NCI-H2196 (cell line): ENCODE data around the gene MFF.
A peak's percentile ranks its signal among the peaks of the same experiment; 100 is the strongest.

Source experiments
- DNase-seq: peaks from one replicate; lab custom pipeline; 2025; ENCODE audit not compliant: unreplicated experiment; lab: John Stamatoyannopoulos, UW

Gene MFF

DNA sequence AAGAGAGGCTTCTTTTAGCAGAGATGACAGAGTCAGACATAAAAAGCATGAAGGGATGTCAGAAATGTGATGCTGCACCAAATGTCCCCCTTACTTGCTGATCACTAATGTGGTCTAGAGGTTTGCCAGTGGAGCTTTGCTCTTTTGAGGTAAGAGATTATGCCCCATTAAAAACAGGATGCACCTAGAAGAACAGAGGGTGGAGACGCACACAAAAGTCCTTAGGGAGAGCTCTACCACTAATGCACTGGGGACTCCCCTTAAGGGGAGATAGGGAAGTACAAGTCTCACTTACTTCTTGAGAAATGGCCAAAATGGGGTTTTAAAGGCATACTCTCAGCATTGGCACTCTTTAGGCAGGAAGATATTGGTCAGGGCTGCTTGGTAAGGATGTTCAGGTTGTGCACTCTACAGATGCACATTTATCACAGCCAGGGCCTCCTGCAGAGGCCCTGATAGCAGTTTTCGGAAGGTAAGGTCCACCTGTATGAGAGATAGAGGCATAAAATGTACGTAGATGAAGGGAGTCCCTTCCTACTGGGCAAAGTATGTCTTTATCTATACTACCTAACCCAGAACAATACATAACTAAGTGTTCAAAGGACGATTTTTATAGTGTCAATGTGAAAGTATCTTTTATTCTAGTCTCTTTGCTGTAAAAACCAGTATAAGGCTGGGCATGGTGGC, 79.7 kb downstream of the MFF start:
- DNase-seq, result no peak

DNA sequence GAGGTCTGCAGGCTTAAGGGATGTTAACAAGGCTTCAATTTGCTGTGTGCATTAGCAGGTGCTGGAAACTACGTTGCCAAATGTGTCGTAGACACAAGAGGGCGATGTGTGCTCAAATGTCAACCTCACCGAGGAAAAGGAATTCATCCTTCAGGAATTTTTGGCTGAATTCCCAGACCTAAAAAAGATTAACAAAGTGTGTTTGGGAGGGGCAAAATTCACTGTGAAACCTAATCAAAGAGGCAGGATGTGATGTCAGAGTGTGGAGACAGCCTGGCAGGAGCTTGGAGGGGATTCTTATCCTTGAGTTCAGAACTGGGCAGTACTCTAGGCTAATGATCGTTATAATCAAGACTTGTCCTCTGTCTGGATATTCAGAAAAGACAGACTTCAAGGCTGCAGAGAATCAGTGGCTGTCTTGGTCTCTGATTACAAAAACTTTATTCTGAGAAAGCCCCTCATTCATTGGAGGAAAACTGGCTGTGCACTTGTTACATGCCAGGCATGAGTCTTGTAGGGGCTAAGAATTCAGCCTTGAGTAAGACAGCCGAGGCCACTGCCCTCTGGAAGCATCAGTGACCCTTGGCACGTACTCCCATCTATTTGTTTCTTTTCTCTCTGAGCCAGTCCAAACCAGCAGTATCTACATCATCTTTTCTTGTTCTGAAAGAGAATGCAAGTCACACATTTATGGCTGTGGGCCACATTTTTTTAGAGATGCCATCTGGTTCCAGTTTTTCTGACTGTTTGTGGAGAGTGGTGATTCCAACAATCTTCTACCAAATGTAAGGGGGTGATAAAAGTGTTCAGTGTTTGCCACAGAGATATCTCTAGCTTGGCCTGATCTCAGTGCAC, 81.4 kb downstream of the MFF start:
- peak; percentile 93 for DNase-seq
